ENCODE data around the gene NR1D1.

NR1D1 gene

DNA sequence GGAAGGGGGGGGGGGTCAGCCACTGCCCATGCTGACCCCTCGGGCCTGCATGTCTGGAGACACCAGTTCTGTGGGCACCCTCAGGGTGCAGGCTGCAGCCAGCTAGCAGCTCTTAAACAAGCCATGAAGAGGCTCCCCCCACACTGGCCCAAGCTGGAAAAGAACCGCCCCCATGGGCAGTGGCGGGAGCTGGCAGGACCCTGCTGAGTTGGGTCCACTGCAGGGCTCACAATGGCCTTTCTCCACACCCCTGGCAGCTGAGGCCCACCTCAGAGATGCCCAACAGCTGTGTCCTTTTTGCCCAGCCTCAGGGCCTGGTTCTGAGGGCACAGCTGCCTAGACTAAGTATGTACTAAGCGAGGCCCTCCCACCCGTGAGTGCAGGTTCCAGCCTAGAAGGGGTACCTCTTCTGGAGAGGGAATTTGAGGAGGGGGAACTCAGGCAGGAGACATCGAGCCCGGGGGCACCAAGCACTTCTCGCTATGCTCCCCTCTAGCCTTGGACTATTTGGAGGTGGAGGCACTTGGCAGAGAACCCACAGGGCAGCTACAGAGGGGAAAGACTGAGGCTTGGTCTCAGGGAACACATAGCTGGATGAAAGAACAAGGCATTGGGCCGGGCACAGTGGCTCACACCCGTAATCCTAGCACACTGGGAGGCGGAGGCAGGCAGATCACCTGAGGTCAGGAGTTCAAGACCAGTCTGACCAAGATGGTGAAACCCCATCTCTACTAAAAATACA, 34.4 kb downstream of the NR1D1 start:
- no peak overlapping the region for H3K4me3 ChIP-seq (IDR thresholded peaks at IDR 0.05; ENCODE audit: insufficient read depth, low read depth, low read length)
- H2AFZ ChIP-seq (ENCODE audit: low read depth): no peak overlapping the region
- peaks cover 64% of the 10 kb centered on the region for H3K4me1 ChIP-seq (ENCODE audit: low read depth, poor library complexity, severe bottlenecking)
- H3K27ac ChIP-seq: no peak overlapping the region
- H3K27me3 ChIP-seq (ENCODE audit: insufficient read depth, low read depth): 0 out of 2 replicates have a peak, but pooled peaks cover 6% of the 10 kb centered on the region
- H3K79me2 ChIP-seq (ENCODE audit: insufficient read depth, low read depth): peaks cover 7% of the 10 kb centered on the region; the same call in 1 of the 2 replicates
- H3K4me2 ChIP-seq: no peak overlapping the region
- H3K9ac ChIP-seq: no peak overlapping the region
- H4K20me1 ChIP-seq (ENCODE audit: insufficient read depth): no peaks in the 10 kb centered on the region
- TF ChIP-seq, protein P1, sequence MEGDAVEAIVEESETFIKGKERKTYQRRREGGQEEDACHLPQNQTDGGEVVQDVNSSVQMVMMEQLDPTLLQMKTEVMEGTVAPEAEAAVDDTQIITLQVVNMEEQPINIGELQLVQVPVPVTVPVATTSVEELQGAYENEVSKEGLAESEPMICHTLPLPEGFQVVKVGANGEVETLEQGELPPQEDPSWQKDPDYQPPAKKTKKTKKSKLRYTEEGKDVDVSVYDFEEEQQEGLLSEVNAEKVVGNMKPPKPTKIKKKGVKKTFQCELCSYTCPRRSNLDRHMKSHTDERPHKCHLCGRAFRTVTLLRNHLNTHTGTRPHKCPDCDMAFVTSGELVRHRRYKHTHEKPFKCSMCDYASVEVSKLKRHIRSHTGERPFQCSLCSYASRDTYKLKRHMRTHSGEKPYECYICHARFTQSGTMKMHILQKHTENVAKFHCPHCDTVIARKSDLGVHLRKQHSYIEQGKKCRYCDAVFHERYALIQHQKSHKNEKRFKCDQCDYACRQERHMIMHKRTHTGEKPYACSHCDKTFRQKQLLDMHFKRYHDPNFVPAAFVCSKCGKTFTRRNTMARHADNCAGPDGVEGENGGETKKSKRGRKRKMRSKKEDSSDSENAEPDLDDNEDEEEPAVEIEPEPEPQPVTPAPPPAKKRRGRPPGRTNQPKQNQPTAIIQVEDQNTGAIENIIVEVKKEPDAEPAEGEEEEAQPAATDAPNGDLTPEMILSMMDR (conservative IDR thresholded peaks at IDR 0.05; ENCODE audit: low read depth, low read length): no peak
- H3K36me3 ChIP-seq (ENCODE audit: insufficient read depth): no peaks in the 10 kb centered on the region

DNA sequence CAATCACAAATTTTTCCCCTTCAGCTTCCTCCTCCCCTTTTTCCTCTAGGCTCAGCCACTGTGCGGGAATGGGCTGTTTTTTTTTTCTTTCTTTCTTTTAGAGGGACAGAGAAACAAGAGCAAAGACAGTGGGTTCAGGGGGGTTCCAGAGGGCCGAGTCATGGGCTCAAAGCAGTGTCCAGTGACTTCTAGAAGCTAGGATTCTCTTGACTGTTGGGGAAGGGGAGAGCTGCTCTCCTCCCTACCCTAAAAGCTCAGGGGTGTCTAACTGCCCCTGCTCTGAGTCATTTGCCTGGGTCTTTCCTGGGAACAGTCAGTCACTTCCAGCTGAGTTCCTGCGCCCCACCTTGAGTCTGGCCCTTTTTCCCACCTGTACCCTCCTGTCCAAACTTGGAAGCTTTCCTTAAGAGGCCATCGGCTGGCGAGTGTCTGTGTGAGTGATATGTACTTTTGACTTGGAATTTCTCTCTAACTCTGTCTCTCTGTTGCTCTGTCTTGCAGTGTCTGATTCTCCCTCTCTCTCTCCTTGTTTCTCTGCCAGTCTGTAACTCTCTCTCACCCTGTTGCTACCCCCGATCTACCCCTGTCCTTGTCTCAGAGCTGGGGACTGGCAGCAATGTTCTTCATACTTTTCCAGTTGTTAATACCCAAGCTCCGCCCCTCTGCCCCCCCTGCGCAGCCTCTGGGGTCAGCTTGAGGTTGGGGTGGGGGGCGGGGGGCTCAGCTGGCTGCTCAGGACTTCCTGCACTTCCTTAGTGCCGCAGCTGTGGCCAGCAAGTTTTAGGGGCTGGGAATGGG, 35.2 kb downstream of the NR1D1 start:
- Histone ChIP-seq H3K4me3 (IDR thresholded peaks at IDR 0.05; ENCODE audit: insufficient read depth, low read depth, low read length) (no peak overlapping the region), H3K27me3 (ENCODE audit: insufficient read depth, low read depth) (0 out of 2 replicates have a peak, but pooled peaks cover 6% of the 10 kb centered on the region), H4K20me1 (ENCODE audit: insufficient read depth) (no peaks in the 10 kb centered on the region), H3K79me2 (ENCODE audit: insufficient read depth, low read depth) (peaks cover 7% of the 10 kb centered on the region; the same call in 1 of the 2 replicates), H3K9ac (no peak overlapping the region), H3K4me1 (ENCODE audit: low read depth, poor library complexity, severe bottlenecking) (peaks cover 56% of the 10 kb centered on the region), H3K4me2 (no peak overlapping the region), H3K27ac (no peak overlapping the region), H3K36me3 (ENCODE audit: insufficient read depth) (no peaks in the 10 kb centered on the region), H2AFZ (ENCODE audit: low read depth) (no peak overlapping the region)
- TF ChIP-seq, protein P1 (conservative IDR thresholded peaks at IDR 0.05; ENCODE audit: low read depth, low read length): no peak

DNA sequence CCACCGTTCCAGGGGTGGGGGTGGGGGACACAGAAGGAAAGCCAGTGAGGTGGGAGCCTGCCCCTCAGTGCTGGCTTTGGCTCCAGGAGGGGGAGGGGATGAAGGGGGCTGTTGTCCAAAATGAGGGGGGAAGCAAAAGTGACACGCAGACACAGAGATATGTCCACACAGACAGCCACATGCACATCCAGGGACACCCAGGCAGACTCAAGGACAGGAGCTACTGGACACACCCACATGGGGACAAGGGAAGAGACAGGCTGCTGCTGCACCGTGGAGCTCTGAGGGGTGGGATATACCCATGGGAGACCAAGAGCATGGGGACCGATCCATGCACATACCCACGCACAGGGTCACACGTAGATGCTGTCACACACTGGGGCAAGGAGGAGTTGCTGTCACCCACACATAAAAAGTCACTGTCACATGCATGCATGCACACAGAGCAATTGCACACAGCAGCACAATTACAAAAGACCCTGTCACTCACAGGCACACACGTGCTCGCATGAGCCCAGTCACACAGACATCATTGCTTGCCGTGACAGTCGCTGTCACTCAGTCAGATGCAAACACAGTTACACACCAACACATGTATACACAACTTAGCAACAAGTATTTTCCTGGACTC, 36.4 kb downstream of the NR1D1 start:
- TF ChIP-seq, protein P1 (conservative IDR thresholded peaks at IDR 0.05; ENCODE audit: low read depth, low read length): no peak
- H3K4me3 ChIP-seq (IDR thresholded peaks at IDR 0.05; ENCODE audit: insufficient read depth, low read depth, low read length): no peak overlapping the region
- no peak overlapping the region for H3K27ac ChIP-seq
- peaks cover 45% of the 10 kb centered on the region for H3K4me1 ChIP-seq (ENCODE audit: low read depth, poor library complexity, severe bottlenecking)
- H3K4me2 ChIP-seq: peak overlapping the region; percentile 85
- no peaks in the 10 kb centered on the region for H4K20me1 ChIP-seq (ENCODE audit: insufficient read depth)
- peak overlapping the region; percentile 82; the same call in 1 of the 2 replicates for H3K9ac ChIP-seq
- peak overlapping the region; percentile 96; the same call in 1 of the 2 replicates for H2AFZ ChIP-seq (ENCODE audit: low read depth)
- H3K27me3 ChIP-seq (ENCODE audit: insufficient read depth, low read depth): peaks cover 6% of the 10 kb centered on the region; the same call in 1 of the 2 replicates
- H3K36me3 ChIP-seq (ENCODE audit: insufficient read depth): no peaks in the 10 kb centered on the region
- H3K79me2 ChIP-seq (ENCODE audit: insufficient read depth, low read depth): peaks cover 7% of the 10 kb centered on the region; the same call in 1 of the 2 replicates

DNA sequence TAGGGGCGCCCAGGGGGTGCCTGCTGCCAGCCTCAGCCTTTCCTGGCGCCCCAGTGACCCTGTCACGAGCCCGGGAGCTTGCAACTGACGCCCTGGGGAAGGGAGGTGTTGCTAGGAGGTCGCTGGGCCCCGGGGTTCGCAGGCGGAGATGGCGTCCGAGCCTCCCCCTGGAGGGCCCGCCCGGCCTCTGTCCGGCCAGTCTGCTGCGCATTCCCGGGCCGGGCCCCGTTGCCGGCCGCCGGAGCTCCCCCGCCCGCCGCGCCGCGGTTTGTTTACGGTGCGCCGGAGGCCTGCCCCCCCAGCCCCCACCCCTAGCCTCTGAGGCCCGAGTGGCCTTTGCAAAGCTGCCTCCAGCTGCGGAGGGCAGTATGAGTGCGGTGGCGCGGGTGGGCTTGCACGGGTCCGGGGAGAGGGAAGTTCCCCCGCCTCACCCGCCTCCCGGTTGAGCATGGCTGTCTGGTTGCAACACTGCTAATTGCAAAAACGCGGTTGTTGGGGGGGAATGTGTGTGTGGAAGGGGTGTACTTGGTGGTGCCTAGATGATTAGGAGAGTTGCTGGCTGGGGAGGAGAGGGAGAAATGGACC, 37.1 kb downstream of the NR1D1 start:
- peak overlapping the region; percentile 41 for H3K27ac ChIP-seq

More for the DNA sequence above, 37.1 kb downstream of the NR1D1 start:
- Histone ChIP-seq H3K4me2 (peak overlapping the region; percentile 85), H4K20me1 (ENCODE audit: insufficient read depth) (no peaks in the 10 kb centered on the region), H3K27me3 (ENCODE audit: insufficient read depth, low read depth) (peaks cover 6% of the 10 kb centered on the region; the same call in 1 of the 2 replicates), H2AFZ (ENCODE audit: low read depth) (peak overlapping the region; percentile 96), H3K79me2 (ENCODE audit: insufficient read depth, low read depth) (peaks cover 4% of the 10 kb centered on the region; the same call in 1 of the 2 replicates), H3K9ac (peak overlapping the region; percentile 82), H3K36me3 (ENCODE audit: insufficient read depth) (no peaks in the 10 kb centered on the region), H3K4me1 (ENCODE audit: low read depth, poor library complexity, severe bottlenecking) (peaks cover 40% of the 10 kb centered on the region), H3K4me3 (IDR thresholded peaks at IDR 0.05; ENCODE audit: insufficient read depth, low read depth, low read length) (no peak overlapping the region)
- TF ChIP-seq, protein P1 (conservative IDR thresholded peaks at IDR 0.05; ENCODE audit: low read depth, low read length): no peak

Data from KMS-11 (cell line).